ENCODE measurements around the gene DIP2B.

DIP2B gene

GRCh38 chr12:50696931-50697330 is 192.1 kb downstream of the DIP2B start:
- DNase-seq: no peak

- DNase-seq: no peak
Measured at GRCh38 chr12:50699154-50699553, 194.4 kb downstream of the DIP2B start.

GRCh38 chr12:50699940-50700339 is 195.2 kb downstream of the DIP2B start:
- DNase-seq: no peak

GRCh38 chr12:50706606-50707005 is 201.8 kb downstream of the DIP2B start:
- no peak for DNase-seq

GRCh38 chr12:50707396-50707795 is 202.6 kb downstream of the DIP2B start:
- DNase-seq: no peak

GRCh38 chr12:50708631-50709030 is 203.8 kb downstream of the DIP2B start:
- DNase-seq: no peak

- DNase-seq: no peak
Measured at GRCh38 chr12:50711121-50711520, 206.3 kb downstream of the DIP2B start.

GRCh38 chr12:50715174-50715573 is 210.4 kb downstream of the DIP2B start:
- no peak for DNase-seq

GRCh38 chr12:50718760-50719159 is 214.0 kb downstream of the DIP2B start:
- no peak for DNase-seq

- DNase-seq: no peak
Measured at GRCh38 chr12:50720085-50720484, 215.3 kb downstream of the DIP2B start.

- no peak for DNase-seq
Measured at GRCh38 chr12:50720501-50720900, 215.7 kb downstream of the DIP2B start.

- no peak for DNase-seq
Measured at GRCh38 chr12:50723865-50724264, 219.1 kb downstream of the DIP2B start.

GRCh38 chr12:50725011-50725942 is 220.5 kb downstream of the DIP2B start:
- DNase-seq: no peak

- DNase-seq: no peak
Measured at GRCh38 chr12:50727466-50727865, 222.7 kb downstream of the DIP2B start.

GRCh38 chr12:50728417-50728816 is 223.6 kb downstream of the DIP2B start:
- DNase-seq: no peak

GRCh38 chr12:50728841-50729240 is 224.1 kb downstream of the DIP2B start:
- no peak for DNase-seq

GRCh38 chr12:50732591-50732990 is 227.8 kb downstream of the DIP2B start:
- no peak for DNase-seq

GRCh38 chr12:50733706-50734105 is 228.9 kb downstream of the DIP2B start:
- no peak for DNase-seq

- peak; percentile 31 for DNase-seq
Measured at GRCh38 chr12:50734409-50735263, 229.9 kb downstream of the DIP2B start.

- DNase-seq: no peak
Measured at GRCh38 chr12:50739611-50740010, 234.8 kb downstream of the DIP2B start.

GRCh38 chr12:50740307-50740706 is 235.5 kb downstream of the DIP2B start:
- DNase-seq: no peak

- no peak for DNase-seq
Measured at GRCh38 chr12:50742776-50743175, 238.0 kb downstream of the DIP2B start.

GRCh38 chr12:50745861-50746260 is 241.1 kb downstream of the DIP2B start:
- no peak for DNase-seq

- no peak for DNase-seq
Measured at GRCh38 chr12:50746431-50746830, 241.6 kb downstream of the DIP2B start.
